Kidney (tissue), 14 donors: ENCODE data around the gene ST8SIA6. TPM values are rescaled to one million over a fixed set of nuclear protein-coding genes. Genes with fewer than 3 reads are reported as not detected.

Experiments used
- DNase-seq, 5 donors: peaks; one replicate each; pipeline ENCODE4 v3.0.0-alpha.2; 2013 to 2020
- FAIRE-seq: peaks from 2 replicates; lab custom pipeline; 2012; peaks lifted over from hg19 to GRCh38; lab: Jason Lieb, UNC
- H3K27ac ChIP-seq, 2 donors: one replicate each; pipeline ENCODE4 v1.7.0; 2013; ENCODE audit warnings: low read depth in 2 of 2, low read length in 2 of 2, inconsistent platforms in 1 of 2
- H3K27me3 ChIP-seq: one replicate; pipeline ENCODE4 v1.7.1; 2013; ENCODE audit warnings: low read length, inconsistent platforms; ENCODE audit not compliant: control insufficient read depth, insufficient read depth
- H3K36me3 ChIP-seq, 3 donors: one replicate each; pipeline versions ENCODE4 v1.7.0 to v1.7.1; 2013; ENCODE audit warnings: low read length in 3 of 3, control low read depth in 1 of 3, inconsistent platforms in 1 of 3; ENCODE audit not compliant: insufficient read depth in 3 of 3, control insufficient read depth in 2 of 3
- H3K4me1 ChIP-seq, 3 donors: one replicate each; pipeline versions ENCODE4 v1.7.0 to v1.7.1; 2013; ENCODE audit warnings: low read length in 3 of 3, inconsistent platforms in 1 of 3, low read depth in 1 of 3; ENCODE audit not compliant: control insufficient read depth in 2 of 3, insufficient read depth in 2 of 3
- H3K4me3 ChIP-seq, 3 donors: one replicate each; pipeline versions ENCODE4 v1.7.0 to v1.8.1; 2013; ENCODE audit warnings: low read length in 3 of 3, control low read depth in 1 of 3, inconsistent platforms in 1 of 3
- H3K9ac ChIP-seq, 3 donors: one replicate each; pipeline versions ENCODE4 v1.7.0 to v1.7.1; 2013; ENCODE audit warnings: low read length in 3 of 3, control low read depth in 1 of 3, inconsistent platforms in 1 of 3
- H3K9me3 ChIP-seq, 3 donors: one replicate each; pipeline versions ENCODE4 v1.7.0 to v1.7.1; 2013; ENCODE audit warnings: low read length in 3 of 3, control low read depth in 1 of 3, inconsistent platforms in 1 of 3; ENCODE audit not compliant: control insufficient read depth in 2 of 3, insufficient read depth in 1 of 3
- CTCF ChIP-seq: IDR thresholded peaks from 3 replicates; pipeline ENCODE4 v1.5.1; 2012; ENCODE audit warnings: mild to moderate bottlenecking, moderate library complexity, borderline replicate concordance; ENCODE audit not compliant: insufficient read depth; ENCODE audit errors: extremely low read depth
- intact Hi-C: fragments of 100-400 bp; cut with DNase I; formaldehyde crosslinking; loops from one replicate; pipeline ENCODE4 v1.11.1; 2022
- polyA plus RNA-seq: library from polyadenylated mRNA; stranded (reverse); fragments of 350-450 nt; fragmentation: Illumina TruSeq; extraction: RNeasy Lipid Tissue Mini Kit (QIAGEN cat#74804); gene quantifications from one replicate; pipeline ENCODE4 v1.2.3, GENCODE V29; 2014; ENCODE audit warnings: low read depth, low replicate concordance; ENCODE audit not compliant: insufficient read depth
- total RNA-seq: library from RNA; stranded (reverse); fragmentation: NEBNext Ultra II Directional; extraction: Animal tissue kit (Norgen Biotek cat#: 25700); gene quantifications from one replicate; pipeline ENCODE4 v1.2.1, GENCODE V29; 2021
- donor health status: control.
- donor health status: control.
- donor health status: control.
- donor health status: control.
- donor health status: control.
- donor health status: DM: yes; HTN: yes; CAD: no.
- donor health status: Normal renal cell carcinoma (clear cell type).

The ST8SIA6 gene
- total and polyA plus RNA-seq, 2 donors from 2014 or later = 0.22 to 0.91 TPM

- no peak overlapping the region for H3K27ac ChIP-seq
- no peaks in the 10 kb centered on the region for H3K27me3 ChIP-seq
- no peak for DNase-seq
- intact Hi-C loops = no loop called here
- no peak for FAIRE-seq
- no peaks in the 10 kb centered on the region for H3K36me3 ChIP-seq
- H3K9ac ChIP-seq = no peak overlapping the region
- H3K4me1 ChIP-seq = no peaks in the 10 kb centered on the region
- H3K4me3 ChIP-seq = no peak overlapping the region
- no peak for TF ChIP-seq CTCF
- H3K9me3 ChIP-seq = no peaks in the 10 kb centered on the region
Measured at GRCh38 chr10:17435953-17436352, 18.4 kb downstream of the ST8SIA6 start.

GRCh38 chr10:17435187-17435586 is 19.2 kb downstream of the ST8SIA6 start:
- no peak for DNase-seq
- no peak for FAIRE-seq
- H3K9me3 ChIP-seq = no peaks in the 10 kb centered on the region
- no peak overlapping the region for H3K27ac ChIP-seq
- H3K36me3 ChIP-seq = no peaks in the 10 kb centered on the region
- no peak for TF ChIP-seq CTCF
- no peaks in the 10 kb centered on the region for H3K4me1 ChIP-seq
- intact Hi-C loops = no loop called here
- H3K4me3 ChIP-seq = no peak overlapping the region
- no peaks in the 10 kb centered on the region for H3K27me3 ChIP-seq
- no peak overlapping the region for H3K9ac ChIP-seq

GRCh38 chr10:17432723-17433122 is 21.7 kb downstream of the ST8SIA6 start:
- intact Hi-C loops = no loop called here
- FAIRE-seq = no peak
- Histone ChIP-seq H3K4me3 (no peak overlapping the region), H3K27me3 (no peaks in the 10 kb centered on the region), H3K9ac (no peak overlapping the region), H3K9me3 (no peaks in the 10 kb centered on the region), H3K36me3 (no peaks in the 10 kb centered on the region), H3K4me1 (no peaks in the 10 kb centered on the region), H3K27ac (no peak overlapping the region)
- no peak for DNase-seq
- TF ChIP-seq CTCF = no peak

- Histone ChIP-seq H3K27ac (no peak overlapping the region), H3K36me3 (no peaks in the 10 kb centered on the region), H3K4me3 (no peak overlapping the region), H3K27me3 (no peaks in the 10 kb centered on the region), H3K9ac (no peak overlapping the region), H3K4me1 (no peaks in the 10 kb centered on the region), H3K9me3 (no peaks in the 10 kb centered on the region)
- no peak for DNase-seq
- TF ChIP-seq CTCF = no peak
- intact Hi-C loops = no loop called here
- no peak for FAIRE-seq
Measured at GRCh38 chr10:17431871-17432311, 22.5 kb downstream of the ST8SIA6 start.
